GM21447 (cell line): Measurements from ENCODE around the gene TSPAN31.
A peak's percentile ranks its signal among the peaks of the same experiment; 100 is the strongest.
"Not testable (repeated sequence)": the region's sequence is repeated elsewhere in the genome, so short reads cannot be mapped to it uniquely, and the experiment has no call there.

Source experiments
- ATAC-seq: cut with Tn5 transposase; IDR thresholded peaks from one replicate; pipeline ENCODE4 v1.9.1; 2021; ENCODE audit not compliant: unreplicated experiment

TSPAN31 gene

DNA sequence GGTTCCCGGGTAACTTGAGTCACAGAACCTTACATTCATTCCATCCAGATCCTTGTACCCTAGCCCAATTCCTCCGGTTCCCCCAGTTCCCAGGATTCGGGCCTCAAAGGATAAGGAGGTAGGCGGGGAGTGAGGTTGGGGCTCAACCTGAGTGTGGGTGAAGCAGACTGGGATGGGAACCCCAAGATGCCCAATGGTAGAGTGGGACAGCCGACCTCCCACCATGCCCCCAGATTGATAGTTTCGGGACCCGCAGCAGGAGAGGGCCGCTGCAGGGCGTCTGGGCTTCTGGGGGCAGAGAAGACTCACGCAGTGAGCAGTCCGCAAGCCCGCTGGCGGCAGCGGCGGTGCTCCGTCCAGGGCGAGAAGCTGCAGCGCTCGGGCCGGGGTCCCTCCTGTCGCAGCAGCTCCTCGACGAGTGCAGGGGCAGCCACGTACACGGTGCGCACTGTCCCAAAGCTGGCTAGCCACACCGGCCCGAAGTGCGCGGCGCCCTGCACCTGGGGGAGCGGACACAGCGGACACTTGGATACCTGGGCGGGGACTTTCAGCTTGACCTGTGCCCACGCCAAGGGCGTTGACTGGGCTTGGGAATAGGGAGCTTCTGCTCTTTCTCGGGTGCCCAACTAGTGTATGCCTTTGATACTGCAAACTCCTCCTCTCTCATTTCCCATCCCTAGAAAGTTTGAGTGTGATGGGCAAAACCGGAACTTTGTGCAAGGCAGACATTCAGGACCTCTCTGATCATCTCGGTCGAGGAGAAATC, 21.0 kb downstream of the TSPAN31 start:
- no peak for ATAC-seq

GRCh38 chr12:57766464-57767304, 21.8 kb downstream of the TSPAN31 start, which contains the start of gene CYP27B1:
CYP27B1 (minus strand) TSS chr12:57767078; CDS start chr12:57767041, 37 bp downstream.
- no peak for ATAC-seq

- no peak for ATAC-seq
Observed at GRCh38 chr12:57767305-57767698, 22.5 kb downstream of the TSPAN31 start.

- ATAC-seq: no peak
Observed at GRCh38 chr12:57767876-57768275, 23.0 kb downstream of the TSPAN31 start.

DNA sequence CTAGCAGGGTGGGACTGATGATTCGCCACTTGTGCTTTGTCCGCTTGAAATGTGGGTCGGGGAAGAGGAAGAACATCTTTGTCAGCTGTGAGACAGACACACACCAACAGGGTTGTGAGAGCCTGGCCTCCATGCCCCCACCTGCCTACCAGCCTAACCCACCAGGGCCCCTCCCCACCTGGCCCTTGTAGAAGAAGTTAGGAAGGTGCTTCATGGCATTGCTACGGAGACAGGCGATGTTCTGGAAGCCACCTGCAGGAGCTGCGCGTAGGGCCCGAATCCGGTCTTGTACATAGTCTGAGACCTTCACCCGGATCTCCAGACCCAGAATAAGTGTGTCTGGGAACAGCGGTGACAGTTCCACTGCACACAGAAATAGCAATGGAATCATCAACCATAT, 24.8 kb downstream of the TSPAN31 start:
- ATAC-seq: no peak

GRCh38 chr12:57770734-57771133, 25.9 kb downstream of the TSPAN31 start:
- no peak for ATAC-seq

DNA sequence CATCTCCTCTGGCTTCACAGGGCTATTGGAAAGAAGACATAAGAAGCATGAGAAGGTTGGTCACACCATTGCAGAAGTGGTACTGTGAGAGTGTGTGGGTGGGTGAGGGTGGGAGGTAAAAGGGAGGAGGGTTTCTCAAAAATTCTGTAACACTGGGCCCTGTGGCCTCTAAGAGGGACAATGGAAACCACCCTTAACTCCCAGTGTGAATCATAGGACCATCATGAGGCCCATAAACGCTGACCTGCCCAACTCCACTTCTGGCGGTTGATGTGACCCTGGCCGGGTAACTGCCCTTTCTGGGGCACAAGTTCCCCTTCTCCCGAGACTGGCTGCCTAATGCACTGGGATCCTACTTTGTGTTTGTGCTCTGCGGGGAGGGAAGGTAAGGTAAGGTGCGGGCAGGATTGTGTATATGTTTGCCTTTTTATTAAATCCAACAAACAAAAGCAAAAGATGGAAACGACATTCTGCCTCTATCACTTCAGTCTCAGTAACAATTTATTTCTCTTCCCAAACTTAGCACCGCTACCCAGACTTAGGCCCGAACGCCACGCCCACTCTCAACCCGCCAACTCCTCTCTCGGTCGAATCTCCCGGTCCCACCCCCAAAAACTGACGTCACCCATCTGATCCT, 26.5 kb downstream of the TSPAN31 start:
- peak; percentile 72 for ATAC-seq

GRCh38 chr12:57771873-57772428, 27.1 kb downstream of the TSPAN31 start, which contains the start of gene METTL1:
METTL1 (minus strand) TSS chr12:57772105; CDS start chr12:57772083, 22 bp downstream.
- ATAC-seq: peak; percentile 81

GRCh38 chr12:57772429-57773322, 27.8 kb downstream of the TSPAN31 start, which contains the start of gene EEF1AKMT3:
EEF1AKMT3 (plus strand) TSS chr12:57772614; CDS start chr12:57772725, 111 bp downstream.
- peak; percentile 37 for ATAC-seq

GRCh38 chr12:57774634-57775033, 29.8 kb downstream of the TSPAN31 start:
- ATAC-seq: not testable (repeated sequence)

- ATAC-seq: no peak
Observed at GRCh38 chr12:57775044-57775443, 30.2 kb downstream of the TSPAN31 start.

DNA sequence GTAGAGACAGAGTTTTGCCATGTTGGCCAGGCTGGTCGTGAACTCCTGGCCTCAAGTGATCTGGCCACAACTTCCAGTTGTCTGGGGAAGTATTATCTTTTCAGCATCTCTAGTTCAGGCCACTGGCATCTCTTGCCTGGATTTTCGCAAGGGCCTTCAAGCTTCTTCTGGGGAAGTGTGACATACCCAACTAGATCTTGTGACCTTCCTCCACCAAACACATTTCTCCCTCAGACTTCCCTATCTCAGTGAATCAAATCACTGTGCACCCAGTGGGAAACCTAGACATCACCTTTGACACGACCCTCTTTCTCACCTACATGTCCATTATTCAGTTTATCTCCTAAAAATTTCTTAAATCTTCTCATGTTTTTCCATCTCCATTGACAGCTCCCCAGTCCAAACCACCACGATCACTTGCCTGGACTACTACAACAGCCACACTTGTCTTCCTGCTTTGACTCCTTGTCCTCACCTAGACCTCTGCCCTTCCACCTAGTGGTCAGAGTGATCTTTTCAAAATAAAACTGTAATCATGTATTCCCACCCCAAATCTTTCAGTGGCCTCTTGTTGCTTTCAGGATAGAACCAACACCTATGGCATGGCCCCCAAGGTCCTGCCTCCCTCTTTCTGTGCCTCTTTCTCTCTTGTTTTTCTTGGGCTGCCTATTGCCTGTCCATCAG, 30.9 kb downstream of the TSPAN31 start:
- ATAC-seq: no peak

DNA sequence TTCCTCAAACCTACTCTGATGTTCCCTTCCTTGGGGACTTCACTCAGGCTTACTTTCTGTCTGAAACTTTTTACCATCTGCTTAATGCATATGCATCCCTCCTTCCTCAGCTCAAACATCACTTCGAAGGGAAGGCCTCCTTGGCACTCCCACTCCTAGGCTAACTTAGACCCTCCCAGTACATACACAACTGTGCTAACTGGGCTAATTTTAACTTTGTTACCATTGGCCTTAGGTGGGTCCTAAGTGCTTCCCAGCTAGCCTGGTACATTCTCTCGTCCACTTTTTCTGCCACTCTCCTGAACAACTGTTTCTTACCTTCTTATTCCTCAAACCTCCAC, 31.4 kb downstream of the TSPAN31 start:
- ATAC-seq: no peak

GRCh38 chr12:57777367-57777766, 32.5 kb downstream of the TSPAN31 start:
- ATAC-seq: no peak

DNA sequence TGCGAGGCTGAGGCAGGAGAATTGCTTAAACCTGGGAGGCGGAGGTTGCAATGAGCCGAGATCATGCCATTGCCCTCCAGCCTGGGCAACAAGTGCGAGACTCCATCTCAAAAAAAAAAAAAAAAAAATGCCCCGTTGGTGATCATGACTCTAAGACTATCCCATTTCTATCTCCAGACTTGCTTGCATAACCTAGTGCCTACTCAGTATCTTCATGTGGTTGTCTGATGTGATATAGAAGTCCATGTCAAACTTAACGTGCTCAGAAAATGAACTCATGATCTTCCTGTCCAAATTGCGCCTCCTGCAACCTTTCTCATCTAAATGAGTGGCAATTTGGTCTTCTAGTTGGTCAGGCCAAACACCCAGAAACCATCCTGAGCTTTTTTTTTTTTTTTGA, 33.1 kb downstream of the TSPAN31 start:
- ATAC-seq: no peak

GRCh38 chr12:57779736-57780135, 34.9 kb downstream of the TSPAN31 start:
- no peak for ATAC-seq

DNA sequence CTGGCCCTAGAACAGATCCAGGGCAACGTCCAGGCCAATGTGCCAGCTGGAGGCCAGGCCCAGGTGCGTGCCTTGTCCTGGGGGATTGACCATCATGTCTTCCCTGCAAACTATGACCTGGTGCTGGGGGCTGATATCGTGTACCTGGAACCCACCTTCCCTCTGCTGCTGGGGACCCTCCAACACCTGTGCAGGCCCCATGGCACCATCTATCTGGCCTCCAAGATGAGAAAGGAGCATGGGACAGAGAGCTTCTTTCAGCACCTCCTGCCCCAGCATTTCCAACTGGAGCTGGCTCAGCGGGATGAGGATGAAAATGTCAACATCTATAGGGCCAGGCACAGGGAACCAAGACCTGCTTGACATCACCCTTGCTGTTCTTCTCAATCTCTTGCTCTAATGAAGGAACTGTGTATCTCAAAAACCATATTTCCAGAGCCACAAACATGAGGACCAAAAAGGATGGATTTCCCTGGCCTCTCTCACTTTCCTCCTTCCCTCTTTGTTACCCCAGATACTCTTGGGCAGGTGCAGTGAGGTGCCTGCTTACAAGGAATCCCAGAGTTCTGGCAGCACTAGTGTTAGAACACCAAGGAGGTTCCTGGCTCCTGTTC, 35.6 kb downstream of the TSPAN31 start:
- no peak for ATAC-seq

GRCh38 chr12:57781244-57781643, 36.4 kb downstream of the TSPAN31 start:
- no peak for ATAC-seq

- ATAC-seq: no peak
Observed at GRCh38 chr12:57781801-57782200, 37.0 kb downstream of the TSPAN31 start.
